D341Med (cell line): ENCODE data around the gene PCCB.
"Not testable (repeated sequence)": the region's sequence is repeated elsewhere in the genome, so short reads cannot be mapped to it uniquely, and the experiment has no call there.

Experiments used
- DNase-seq: peaks from one replicate; pipeline ENCODE4 v3.0.0; 2012; ENCODE audit warnings: low spot score

The PCCB gene

DNA sequence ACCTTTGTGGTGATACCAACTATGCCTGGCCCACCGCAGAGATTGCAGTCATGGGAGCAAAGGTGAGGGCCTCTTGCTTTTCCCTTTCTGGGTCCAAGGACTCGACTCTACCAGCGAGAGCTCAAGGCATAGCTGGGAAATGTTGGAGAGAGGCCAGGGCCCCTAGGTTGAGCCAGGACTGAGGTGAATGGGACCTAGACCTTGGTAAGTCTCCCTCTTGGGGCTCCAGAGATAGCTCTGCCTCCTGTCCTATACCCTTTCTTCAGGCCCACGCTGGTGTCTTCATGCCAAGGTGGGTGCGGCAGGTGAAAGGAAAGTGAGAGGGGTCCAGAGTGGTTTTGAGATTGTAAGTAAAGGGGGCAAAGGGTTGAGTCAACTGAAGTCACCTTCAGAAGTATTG, 77.5 kb downstream of the PCCB start:
- no peak for DNase-seq

DNA sequence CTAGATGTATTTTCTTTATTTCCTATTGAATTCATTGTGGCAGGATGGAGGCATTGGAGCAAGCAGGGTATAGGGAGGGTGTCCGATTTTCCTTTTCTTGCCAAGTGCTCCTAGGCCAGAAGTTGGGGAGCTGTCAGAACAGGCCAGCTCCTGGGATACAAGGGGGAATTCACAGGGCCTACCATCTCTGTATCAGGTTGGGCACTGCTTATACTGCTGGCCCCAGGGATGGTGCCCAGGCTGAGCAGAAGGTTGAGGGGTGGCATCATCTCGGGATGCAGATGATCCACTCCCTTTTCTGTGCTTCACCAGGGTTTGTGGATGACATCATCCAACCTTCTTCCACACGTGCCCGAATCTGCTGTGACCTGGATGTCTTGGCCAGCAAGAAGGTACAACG, 79.5 kb downstream of the PCCB start:
- DNase-seq = no peak

DNA sequence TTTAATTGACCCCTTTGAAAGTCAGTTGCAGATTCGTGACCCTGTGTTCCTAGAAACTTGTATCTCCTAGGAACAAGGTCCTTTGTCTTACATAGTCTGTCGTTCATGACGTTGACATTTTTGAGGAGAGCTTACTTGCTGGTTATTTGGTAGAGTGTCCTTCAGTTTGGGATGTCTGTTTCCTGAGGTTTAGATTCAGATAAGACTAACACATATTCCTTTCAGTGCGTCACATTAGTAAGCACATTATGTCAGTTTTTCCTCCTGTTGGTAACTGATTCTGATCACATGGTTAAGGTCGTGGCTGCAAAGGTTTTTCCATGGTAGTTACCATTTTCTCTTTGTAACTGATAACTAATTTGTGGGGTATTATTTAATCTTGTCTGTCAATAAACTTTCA, 80.8 kb downstream of the PCCB start:
- no peak for DNase-seq

DNA sequence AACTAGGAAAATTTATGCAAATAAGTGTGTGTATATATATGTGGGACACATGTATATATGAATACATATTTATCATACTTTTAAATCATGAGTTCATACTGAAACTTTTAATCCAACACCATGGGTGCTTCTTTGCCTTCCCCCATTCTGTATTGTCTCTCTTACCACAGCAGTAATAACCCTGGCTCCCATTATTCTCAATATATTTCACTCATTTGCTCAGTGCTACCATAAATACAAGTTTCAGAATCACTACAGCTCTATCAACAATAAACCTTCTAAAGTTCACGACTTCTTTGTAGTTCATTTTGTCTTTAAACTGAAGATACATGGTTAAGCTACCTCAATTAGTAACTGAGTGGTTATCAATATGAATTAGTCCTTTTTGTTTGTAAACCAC, 82.2 kb downstream of the PCCB start:
- DNase-seq = no peak

DNA sequence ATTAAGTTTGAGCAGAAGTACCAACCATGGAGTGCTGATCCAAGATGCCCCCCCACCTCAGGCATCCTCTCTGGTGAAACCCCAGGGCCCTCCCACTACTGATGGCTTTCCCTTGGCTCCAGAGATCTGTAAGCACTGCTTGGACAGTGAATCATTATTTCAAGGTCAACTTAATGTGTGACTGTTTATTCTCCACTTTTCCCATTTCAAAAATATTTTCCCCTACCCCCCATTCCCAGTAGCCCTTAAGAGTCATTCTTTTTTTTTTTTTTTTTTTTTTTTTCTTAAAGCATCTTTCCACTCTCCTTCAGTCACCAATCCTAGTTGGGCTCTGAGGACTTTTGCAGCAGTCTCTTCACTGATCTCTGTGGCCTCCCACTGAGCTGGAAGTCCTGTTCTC, 82.6 kb downstream of the PCCB start:
- no peak for DNase-seq

DNA sequence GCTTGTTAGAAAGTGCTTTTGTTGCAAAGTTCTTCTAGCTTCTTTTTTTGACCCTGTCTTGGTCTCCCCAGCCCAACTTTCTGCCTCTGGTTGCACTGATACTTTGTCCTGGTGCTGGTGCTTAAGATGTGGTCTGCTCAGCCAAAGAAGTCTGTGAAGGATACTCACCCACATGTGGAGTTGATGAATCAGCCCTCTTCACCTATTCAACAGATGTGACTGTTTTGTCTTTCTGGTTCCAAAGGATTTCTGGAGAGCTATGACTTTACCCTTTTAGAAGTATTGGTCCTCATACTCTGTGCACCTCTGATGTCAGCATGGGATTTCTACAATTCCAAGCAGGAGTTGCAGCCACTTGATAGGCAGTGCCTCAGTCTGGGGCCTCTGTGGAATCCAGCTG, 84.1 kb downstream of the PCCB start:
- DNase-seq = no peak

DNA sequence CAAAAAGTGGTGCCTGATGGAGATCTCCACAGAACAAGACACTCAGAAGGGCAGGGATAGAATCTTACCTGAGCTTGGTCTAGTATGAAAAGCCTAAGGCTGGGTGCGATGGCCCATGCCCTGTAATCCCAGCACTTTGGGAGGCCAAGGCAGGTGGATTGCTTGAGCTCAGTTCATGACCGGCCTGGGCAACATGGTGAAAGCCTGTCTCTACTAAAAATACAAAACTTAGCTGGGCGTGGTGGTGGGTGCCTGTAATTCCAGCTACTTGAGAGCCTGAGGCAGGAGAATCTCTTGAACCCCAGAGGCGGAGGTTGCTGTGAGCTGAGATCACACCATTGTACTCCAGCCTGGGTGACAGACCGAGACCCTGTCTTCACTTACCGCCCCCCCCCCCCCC, 84.6 kb downstream of the PCCB start:
- DNase-seq = not testable (repeated sequence)

DNA sequence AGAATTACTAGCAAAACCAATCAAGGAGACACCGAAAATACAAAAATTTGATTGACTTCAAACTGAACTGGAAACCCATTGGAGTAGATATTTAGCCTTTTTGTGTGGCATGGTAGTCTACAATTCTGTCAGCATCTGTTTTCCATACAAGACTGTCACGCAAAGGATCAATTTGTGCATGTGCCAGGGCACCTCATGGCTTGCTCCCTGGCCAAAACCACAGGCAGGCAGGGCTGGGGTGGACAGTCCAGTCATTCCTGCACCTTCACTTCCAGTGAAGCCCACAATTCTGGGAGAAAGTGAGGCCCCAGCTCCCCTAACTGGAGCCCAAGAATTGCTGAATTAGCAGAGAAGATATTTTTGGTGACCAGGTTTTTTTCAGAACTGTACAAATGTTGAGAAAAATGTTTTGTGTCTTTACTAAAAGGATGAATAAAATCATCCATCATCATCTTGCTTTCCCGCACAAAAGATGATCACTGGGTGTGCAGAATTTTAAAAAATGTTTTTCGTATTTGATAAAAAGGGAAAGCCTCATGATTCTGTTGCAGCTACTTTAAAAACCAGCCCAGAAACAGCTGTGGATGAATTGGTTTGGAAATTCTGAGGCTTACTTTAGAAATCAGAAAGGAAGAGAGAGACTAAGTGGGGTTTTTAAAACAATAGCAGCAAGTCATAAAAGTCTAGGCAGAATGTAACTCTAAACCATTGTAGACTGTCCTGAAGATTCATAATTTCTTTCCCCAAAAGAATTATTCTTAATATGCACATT, 86.4 kb downstream of the PCCB start:
- DNase-seq = no peak

DNA sequence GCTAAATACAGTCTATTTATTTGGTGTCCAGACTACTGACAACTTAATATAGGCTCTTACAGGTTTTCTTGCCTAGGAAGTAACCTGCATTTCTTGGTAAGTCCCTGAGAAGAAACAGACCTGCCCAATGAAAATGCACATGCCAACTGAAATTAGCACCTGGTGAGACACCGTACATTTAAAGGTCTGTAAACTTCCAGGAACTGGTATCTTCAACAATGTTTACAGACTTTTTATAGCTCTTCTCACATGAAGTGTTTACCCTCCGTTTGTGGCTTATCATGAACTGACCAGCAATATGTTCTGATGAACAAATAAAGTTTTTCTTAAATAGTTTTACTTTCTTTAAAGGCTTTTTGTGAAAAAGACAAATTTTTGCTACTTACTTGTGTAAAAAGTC, 93.3 kb downstream of the PCCB start:
- no peak for DNase-seq

DNA sequence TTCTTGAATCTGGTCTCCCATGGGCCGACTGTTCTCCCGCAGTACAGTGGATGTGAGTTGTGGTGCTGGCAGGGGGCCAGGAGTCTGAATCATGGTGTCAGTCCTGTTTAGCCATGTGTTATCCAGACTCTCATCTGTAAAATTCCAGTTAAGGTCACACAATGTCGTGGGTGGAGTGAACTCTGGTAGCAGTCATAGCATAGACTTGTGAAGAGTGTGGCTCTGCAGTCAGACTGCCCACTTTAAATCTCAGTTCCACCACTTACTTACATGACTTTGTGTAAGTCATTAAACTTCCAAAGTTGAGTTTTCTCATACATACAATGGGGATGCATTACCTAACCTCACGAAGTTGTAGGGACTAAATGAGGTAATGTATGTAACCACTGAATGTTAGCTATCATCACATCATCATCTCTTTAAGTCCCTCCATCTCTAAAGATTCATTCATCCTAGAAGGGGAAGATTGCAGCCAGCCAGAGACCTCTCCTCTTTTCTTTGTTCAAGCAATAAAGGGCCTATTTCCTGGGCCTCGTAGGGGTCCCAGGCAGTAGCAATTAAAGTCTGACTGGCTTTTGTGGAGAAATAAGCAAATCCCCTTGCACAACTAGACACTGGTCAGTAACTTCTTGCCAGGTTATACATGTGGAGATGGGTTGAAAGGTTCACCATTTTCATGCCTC, 93.9 kb downstream of the PCCB start:
- DNase-seq = no peak

DNA sequence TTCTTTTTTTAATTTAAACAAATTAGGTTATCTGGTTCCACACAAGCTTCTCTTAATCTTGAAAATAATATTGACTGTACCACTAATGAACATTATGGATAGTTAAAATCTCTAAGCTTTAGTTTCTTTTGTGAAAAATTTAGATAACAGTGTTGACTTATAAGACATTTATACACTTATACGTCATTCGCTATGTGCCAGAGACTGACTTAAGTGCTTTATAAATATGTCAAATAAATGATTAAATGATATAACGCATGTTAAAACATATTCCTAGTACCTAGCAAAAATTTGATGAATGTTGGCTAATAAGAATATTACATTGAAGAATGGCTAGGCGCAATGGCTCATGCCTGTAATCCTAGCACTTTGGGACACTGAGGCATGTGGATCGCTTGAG, 96.3 kb downstream of the PCCB start:
- no peak for DNase-seq

DNA sequence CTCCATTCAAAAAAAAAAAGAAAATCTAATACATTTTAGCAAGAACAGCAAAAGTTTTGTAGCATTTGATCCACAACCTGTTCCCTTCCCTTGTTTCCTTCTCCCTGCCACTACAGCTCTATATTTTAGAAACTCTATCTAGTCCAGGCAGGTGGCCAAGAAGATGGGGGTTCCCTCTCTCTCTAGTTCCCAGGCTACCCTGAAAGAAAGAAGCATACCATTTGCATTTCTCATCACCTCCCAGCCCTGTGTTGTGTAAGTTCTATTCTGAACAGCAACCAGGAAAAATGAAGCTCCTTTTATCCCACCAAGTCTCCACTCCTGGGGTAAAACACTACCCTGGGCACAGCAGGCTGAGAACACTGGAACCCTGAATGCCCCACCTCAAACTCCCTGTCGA, 100.0 kb downstream of the PCCB start:
- no peak for DNase-seq

DNA sequence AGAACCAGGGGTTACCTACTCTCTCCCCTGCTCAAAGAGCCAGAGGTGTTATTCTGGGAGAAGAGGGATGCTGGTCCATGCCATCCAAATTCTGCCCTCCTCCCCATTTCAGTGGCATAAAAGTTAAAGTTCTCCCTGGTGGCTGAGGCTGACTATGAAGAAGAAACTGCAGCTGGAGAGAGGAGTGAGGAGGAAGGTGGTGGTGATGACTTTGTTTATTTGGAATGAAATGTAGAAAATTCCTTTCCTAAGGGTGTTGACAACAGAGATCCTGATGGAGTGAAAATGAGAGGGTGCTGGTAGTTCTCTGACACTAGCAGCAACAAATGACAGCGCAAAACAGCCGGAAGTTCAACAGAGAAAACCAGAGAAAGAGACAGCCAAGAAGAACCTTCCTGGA, 100.4 kb downstream of the PCCB start:
- no peak for DNase-seq

DNA sequence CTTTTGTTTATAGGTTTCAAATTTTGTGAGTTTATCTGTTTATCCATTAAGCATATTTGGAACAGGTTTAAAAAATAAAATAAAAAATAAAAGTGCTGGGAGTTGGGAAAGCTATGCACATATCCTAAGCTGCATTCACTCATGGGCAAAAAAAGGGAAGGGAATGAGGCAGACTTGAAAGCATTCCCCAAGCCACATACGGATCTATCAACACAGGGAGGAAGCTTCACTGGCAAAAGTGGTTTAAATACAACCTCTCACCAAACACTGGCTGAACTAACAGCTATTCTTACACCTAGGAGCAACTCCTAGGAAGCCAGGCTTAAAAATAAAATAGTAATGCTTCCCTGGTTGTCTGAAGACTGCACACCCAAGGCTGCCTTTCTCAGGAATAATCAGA, 101.2 kb downstream of the PCCB start:
- no peak for DNase-seq

DNA sequence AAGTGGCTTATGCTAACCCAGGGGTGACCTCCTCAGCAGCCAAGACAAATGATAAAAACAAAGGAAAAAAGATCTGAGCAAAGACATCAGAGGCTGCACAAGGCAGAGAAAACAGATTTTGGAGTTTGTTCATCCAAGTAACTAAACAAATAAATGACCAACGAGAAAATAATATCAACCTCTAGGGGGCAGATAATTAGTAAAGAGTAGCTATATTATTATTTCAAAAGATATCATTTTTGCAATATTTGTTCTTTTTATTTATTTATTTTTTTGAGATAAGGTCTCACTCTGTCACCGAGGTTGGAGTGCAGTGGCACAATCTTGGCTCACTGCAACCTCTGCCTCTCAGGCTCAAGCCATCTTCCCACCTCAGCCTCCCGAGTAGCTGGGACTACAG, 101.8 kb downstream of the PCCB start:
- DNase-seq = no peak

DNA sequence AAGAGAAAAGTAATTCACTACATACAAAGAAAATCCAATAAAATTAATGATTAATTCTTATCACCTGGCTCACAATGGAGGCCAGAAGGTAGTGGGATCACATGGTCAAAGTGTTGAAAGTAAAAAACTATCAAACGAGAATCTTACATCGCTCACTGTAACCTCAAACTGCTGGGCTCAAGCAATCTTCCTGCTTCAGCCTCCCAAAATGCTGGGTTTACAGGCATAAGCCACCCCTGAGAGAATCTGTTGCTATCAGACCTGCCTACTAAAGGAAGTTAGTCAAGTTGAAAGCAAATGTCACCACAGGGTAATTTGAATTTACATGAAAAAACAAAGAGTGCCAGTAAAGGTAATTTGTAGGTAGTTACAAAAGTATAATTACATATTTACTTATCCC, 103.3 kb downstream of the PCCB start:
- DNase-seq = no peak

DNA sequence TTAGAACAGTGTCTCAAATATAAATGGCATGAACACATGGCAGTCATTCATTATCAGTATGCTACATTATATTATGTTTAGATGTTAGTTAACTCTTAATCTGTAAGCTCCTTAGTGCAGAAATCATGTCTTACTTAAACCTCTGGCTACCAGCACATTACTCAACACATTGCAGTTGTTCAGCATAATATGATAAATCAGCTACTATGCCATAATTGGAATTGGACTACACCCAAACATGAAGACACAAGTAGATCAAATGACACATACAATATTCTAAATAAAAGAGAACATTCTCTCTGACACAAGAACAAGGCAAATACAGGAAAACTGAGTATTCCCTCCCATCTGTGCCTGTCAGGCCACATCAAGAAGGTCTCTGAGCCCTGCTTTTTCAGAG, 116.1 kb downstream of the PCCB start:
- no peak for DNase-seq

DNA sequence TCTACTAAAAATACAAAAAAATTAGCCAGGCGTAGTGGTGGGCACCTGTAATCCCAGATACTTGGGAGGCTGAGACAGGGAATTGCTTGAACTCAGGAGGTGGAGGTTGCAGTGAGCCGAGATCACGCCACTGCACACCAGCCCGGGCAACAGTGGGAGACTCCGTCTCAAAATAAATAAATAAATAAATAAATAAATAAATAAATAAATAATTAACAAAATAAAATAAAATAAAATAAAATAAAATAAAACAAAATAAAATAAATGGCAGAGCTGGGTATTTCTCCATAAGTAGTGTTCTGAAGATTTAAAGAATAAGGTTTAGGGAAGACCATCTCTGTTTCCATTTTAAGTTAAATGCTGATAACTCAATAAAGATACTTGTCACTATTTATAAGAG, 125.7 kb downstream of the PCCB start:
- not testable (repeated sequence) for DNase-seq

DNA sequence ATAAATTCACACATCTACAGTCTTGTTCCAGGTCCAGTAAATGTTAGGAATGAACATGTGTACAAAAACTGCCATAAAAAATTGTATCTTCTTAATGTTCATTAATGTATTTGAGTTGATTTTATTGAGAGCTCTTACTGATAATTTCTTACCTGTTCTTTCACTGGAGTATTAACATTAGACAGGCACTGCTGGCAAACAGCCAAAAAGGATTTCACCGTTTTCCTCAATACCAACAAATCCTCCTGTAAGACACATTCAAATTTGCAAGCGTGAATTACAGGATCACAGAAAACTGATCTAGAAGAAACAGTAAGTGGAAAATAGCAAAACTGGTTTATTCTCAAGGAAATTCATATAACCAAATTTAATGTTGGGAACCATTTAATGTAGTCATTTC, 127.4 kb downstream of the PCCB start:
- DNase-seq = no peak

DNA sequence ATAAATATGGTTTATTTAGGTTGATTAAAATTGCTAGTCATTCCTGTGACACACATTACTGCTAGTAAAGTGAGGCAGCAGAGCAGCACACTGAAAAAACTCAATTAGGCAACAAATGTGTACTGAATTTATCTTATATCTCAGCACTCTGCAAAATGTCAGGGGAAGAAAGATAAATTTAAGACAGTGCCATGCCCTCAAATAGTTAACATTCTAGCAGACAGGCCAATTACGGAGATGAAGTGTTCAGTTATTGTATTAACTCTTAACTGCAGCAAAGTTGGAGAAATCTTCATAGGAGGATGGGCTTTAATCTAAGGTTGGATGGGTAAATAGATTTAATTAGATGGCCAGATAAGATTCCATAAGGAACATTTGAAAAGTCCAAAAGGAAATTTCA, 127.9 kb downstream of the PCCB start:
- no peak for DNase-seq
